ENCODE measurements around the gene COLGALT1. TPM values are rescaled to one million over a fixed set of nuclear protein-coding genes. Genes with fewer than 3 reads are reported as not detected.

Gene COLGALT1
- total and polyA plus RNA-seq, 10 of the 15 experiments (the other 5 are each of a cell fraction or from before 2014, with no cell fraction given): 1.2 to 78.8 (median 29.8) TPM

DNA sequence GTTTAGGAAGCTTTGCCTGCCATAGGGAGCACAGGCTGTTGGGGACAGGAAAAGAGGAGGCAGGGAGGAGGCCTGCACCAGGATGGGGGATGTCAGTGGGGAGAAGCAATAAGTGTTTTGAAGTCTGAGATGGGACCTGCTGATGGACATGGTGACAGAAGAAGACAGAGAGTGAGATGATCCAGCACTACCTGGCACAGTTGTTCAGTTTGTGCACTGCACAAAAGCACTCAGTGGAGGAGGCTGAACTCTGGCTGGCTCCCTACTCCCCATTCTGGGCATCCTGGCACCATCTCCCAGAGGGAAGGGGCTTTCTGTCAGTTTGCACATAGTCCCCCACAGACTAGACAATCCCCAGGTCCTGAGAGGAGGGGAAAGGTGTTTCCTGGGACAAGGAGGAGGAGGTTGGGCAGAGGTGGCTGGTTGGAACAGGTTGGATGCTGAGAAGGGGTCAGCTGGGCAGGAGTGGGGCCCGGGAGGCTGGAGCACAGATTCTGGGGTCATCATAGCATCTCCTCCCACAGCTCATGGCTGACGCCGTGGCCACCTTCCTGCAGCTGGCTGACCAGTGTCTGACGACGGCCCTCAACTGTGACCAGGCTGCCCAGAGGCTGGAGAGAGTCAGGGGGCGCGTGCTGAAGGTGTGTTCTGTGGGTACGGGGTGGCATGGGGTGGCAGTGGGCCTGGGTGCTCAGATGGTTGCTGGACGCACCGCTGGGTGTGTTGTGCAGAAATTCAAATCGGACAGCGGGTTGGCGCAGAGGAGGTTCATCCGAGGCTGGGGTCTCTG lies 12.5 kb upstream of the COLGALT1 start:
- Histone ChIP-seq H3K27me3 (replicated peaks in 1 of 2; ENCODE audit: control insufficient read depth in 2 of 2, insufficient read depth in 2 of 2, low read length in 1 of 2) (no peaks in the 10 kb centered on the region), H3K27ac (ENCODE audit: control insufficient read depth, insufficient read depth) (no peak overlapping the region), H3K4me1 (ENCODE audit: control insufficient read depth, insufficient read depth, low read length) (peaks cover 16% of the 10 kb centered on the region), H3K36me3 (ENCODE audit: control insufficient read depth in 2 of 2, insufficient read depth in 2 of 2, low read length in 1 of 2) (no peaks in the 10 kb centered on the region), H3K4me3 (no peak overlapping the region), H3K4me2 (ENCODE audit: control insufficient read depth, insufficient read depth) (no peak overlapping the region), H3K9me3 (replicated peaks; ENCODE audit: control insufficient read depth, insufficient read depth, low read length) (no peaks in the 10 kb centered on the region; the same call in 2 of the 3 replicates), H3K79me2 (ENCODE audit: control insufficient read depth, insufficient read depth, low read length) (no peaks in the 10 kb centered on the region), H3K9ac (ENCODE audit: control insufficient read depth, insufficient read depth, low read length) (no peak overlapping the region), H2AFZ (ENCODE audit: control insufficient read depth, low read depth, low read length) (no peak overlapping the region), H4K20me1 (ENCODE audit: control insufficient read depth, insufficient read depth) (no peaks in the 10 kb centered on the region)
- in situ Hi-C loops (cut with MboI) (no loop called here), intact Hi-C loops (cut with micrococcal nuclease; ENCODE audit: unreplicated experiment) (no loop called here)
- SMC1A ChIA-PET (ENCODE audit: uncharacterized antibody, unreplicated experiment): no interaction called here
- no TSS peak for BruUV-seq (replicated peaks)
- RAD21 ChIA-PET (ENCODE audit: unreplicated experiment): no interaction called here
- 85% methylated on average over 14 of the region's 14 CpGs for WGBS (ENCODE audit: insufficient coverage, insufficient replicate concordance, low lambda C conversion rate, missing lambda C conversion rate)
- FAIRE-seq (no peak), DNase-seq (ENCODE audit: low read depth, low spot score) (no peak), ATAC-seq (no peak)
- POLR2A ChIA-PET: interaction anchor here (0.7 kb wide), 1 partner anchor 10 kb away, joined by 3 read pairs; no protein-coding TSS in a partner anchor
- CTCF ChIA-PET: interaction anchor here (0.6 kb wide), 1 partner anchor 11 kb away, joined by 3 read pairs; no protein-coding TSS in a partner anchor
- TF ChIP-seq BRCA1 (IDR thresholded peaks at IDR 0.05; ENCODE audit: low read depth, low read length) (no peak), NFIC (IDR thresholded peaks at IDR 0.05; ENCODE audit: low read depth, low read length) (no peak), NFYA (IDR thresholded peaks at IDR 0.05; ENCODE audit: borderline replicate concordance, low read depth, low read length) (no peak), POLR2AphosphoS2 (IDR thresholded peaks at IDR 0.05; ENCODE audit: low read depth, low read length) (no peak), SMC3 (IDR thresholded peaks at IDR 0.05; ENCODE audit: borderline replicate concordance, low read length) (no peak), LARP7 (IDR thresholded peaks at IDR 0.05) (no peak), TCF12 (IDR thresholded peaks at IDR 0.05; ENCODE audit: low read depth, low read length) (no peak), MAX (IDR thresholded peaks at IDR 0.05; ENCODE audit: low read depth, low read length) (no peak), DPF2 (IDR thresholded peaks at IDR 0.05) (no peak), JUND (IDR thresholded peaks at IDR 0.05; ENCODE audit: low read depth, low read length) (no peak), NFYB (IDR thresholded peaks at IDR 0.05; ENCODE audit: insufficient read depth, low read depth, low read length) (no peak), RUNX3 (IDR thresholded peaks at IDR 0.05; ENCODE audit: low read length) (no peak), HCFC1 (IDR thresholded peaks at IDR 0.05; ENCODE audit: low read length) (no peak), BACH1 (IDR thresholded peaks at IDR 0.05; ENCODE audit: borderline replicate concordance) (no peak), YY1 (IDR thresholded peaks at IDR 0.05; ENCODE audit: low read depth, low read length) (no peak), PAX5 (IDR thresholded peaks at IDR 0.05; ENCODE audit: borderline replicate concordance, low read depth, low read length) (no peak), CTCF (IDR thresholded peaks at IDR 0.05 in 2 of 3, conservative IDR thresholded peaks at IDR 0.05 in 1 of 3; ENCODE audit: control insufficient read depth in 2 of 3, extremely low read depth in 1 of 3, insufficient read depth in 1 of 3, low read depth in 3 of 3, low read length in 3 of 3) (no peak)
- TF ChIP-seq, protein P1, sequence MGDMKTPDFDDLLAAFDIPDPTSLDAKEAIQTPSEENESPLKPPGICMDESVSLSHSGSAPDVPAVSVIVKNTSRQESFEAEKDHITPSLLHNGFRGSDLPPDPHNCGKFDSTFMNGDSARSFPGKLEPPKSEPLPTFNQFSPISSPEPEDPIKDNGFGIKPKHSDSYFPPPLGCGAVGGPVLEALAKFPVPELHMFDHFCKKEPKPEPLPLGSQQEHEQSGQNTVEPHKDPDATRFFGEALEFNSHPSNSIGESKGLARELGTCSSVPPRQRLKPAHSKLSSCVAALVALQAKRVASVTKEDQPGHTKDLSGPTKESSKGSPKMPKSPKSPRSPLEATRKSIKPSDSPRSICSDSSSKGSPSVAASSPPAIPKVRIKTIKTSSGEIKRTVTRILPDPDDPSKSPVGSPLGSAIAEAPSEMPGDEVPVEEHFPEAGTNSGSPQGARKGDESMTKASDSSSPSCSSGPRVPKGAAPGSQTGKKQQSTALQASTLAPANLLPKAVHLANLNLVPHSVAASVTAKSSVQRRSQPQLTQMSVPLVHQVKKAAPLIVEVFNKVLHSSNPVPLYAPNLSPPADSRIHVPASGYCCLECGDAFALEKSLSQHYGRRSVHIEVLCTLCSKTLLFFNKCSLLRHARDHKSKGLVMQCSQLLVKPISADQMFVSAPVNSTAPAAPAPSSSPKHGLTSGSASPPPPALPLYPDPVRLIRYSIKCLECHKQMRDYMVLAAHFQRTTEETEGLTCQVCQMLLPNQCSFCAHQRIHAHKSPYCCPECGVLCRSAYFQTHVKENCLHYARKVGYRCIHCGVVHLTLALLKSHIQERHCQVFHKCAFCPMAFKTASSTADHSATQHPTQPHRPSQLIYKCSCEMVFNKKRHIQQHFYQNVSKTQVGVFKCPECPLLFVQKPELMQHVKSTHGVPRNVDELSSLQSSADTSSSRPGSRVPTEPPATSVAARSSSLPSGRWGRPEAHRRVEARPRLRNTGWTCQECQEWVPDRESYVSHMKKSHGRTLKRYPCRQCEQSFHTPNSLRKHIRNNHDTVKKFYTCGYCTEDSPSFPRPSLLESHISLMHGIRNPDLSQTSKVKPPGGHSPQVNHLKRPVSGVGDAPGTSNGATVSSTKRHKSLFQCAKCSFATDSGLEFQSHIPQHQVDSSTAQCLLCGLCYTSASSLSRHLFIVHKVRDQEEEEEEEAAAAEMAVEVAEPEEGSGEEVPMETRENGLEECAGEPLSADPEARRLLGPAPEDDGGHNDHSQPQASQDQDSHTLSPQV (IDR thresholded peaks at IDR 0.05): no peak

All from GM12878 (cell line).